Neural crest cell (in vitro differentiated cells): ENCODE data around the gene FAM162A. TPM values are rescaled to one million over a fixed set of nuclear protein-coding genes. Genes with fewer than 3 reads are reported as not detected.
A peak's percentile ranks its signal among the peaks of the same experiment; 100 is the strongest.
"Not testable (repeated sequence)": the region's sequence is repeated elsewhere in the genome, so short reads cannot be mapped to it uniquely, and the experiment has no call there.

ENCODE experiments used
- DNase-seq: peaks from one replicate; pipeline ENCODE4 v3.0.0; 2021; ENCODE audit warnings: low read depth, mixed read lengths, low spot score
- H3K27ac Mint-ChIP-seq: one replicate; pipeline ENCODE4 v1.8.0; 2021; ENCODE audit warnings: mild to moderate bottlenecking, mixed read lengths; ENCODE audit not compliant: unreplicated experiment
- H3K27me3 Mint-ChIP-seq: 2 replicates; pipeline ENCODE4 v1.8.0; 2021; ENCODE audit warnings: low read depth, mild to moderate bottlenecking, mixed read lengths
- H3K36me3 Mint-ChIP-seq: 2 replicates; pipeline ENCODE4 v1.8.0; 2021; ENCODE audit warnings: low read depth, mild to moderate bottlenecking, mixed read lengths
- H3K4me1 Mint-ChIP-seq: 2 replicates; pipeline ENCODE4 v1.8.0; 2021; ENCODE audit warnings: mixed read lengths
- H3K4me3 Mint-ChIP-seq: one replicate; pipeline ENCODE4 v1.8.0; 2021; ENCODE audit warnings: mild to moderate bottlenecking, mixed read lengths
- H3K9me3 Mint-ChIP-seq: 2 replicates; pipeline ENCODE4 v1.8.0; 2021; ENCODE audit warnings: mixed read lengths
- CTCF ChIP-seq: fragments of 200-600 bp; sonication (generic); conservative IDR thresholded peaks from 2 replicates; pipeline ENCODE4 v1.5.0; 2021; ENCODE audit warnings: antibody characterized with exemption, mild to moderate bottlenecking
- total RNA-seq: library from RNA; stranded (reverse); gene quantifications from 2 replicates; pipeline ENCODE4 v1.2.1, GENCODE V29; 2021

The FAM162A gene
- total RNA-seq, 1 donor from 2014 or later: 22.2 TPM

GRCh38 chr3:122421836-122422235 lies 37.9 kb downstream of the FAM162A start:
- TF ChIP-seq CTCF: no peak
- Mint-ChIP-seq H3K4me3 (no peak overlapping the region), H3K27ac (no peak overlapping the region), H3K4me1 (peaks cover 3% of the 10 kb centered on the region), H3K27me3 (no peaks in the 10 kb centered on the region), H3K36me3 (peaks cover 7% of the 10 kb centered on the region), H3K9me3 (no peaks in the 10 kb centered on the region)
- DNase-seq: no peak

- TF ChIP-seq CTCF: no peak
- H3K27me3 Mint-ChIP-seq: no peaks in the 10 kb centered on the region
- DNase-seq: no peak
- H3K4me1 Mint-ChIP-seq: no peaks in the 10 kb centered on the region
- peaks cover 22% of the 10 kb centered on the region for H3K36me3 Mint-ChIP-seq
- H3K27ac Mint-ChIP-seq: no peak overlapping the region
- H3K4me3 Mint-ChIP-seq: no peak overlapping the region
- H3K9me3 Mint-ChIP-seq: no peaks in the 10 kb centered on the region
These were observed 44.0 kb downstream of the FAM162A start for GRCh38 chr3:122427857-122428471.

DNA sequence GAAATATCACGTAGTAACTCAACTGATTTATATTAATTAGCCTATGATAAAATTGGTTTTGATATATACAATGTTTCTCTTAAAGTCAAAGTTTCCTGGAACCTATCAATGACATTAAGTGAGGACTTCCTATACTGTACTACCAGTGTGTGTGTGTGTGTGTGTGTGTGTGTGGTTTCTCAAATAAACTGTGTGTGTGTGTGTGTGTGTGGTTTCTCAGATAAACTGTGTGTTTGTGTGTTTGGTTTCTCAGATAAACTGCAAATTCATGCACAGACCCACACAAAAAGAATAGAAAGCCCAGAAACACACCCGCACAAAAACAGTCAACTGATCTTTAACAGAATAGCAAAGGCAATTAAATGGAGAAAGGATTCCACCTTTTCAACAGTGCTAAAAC lies 46.4 kb downstream of the FAM162A start:
- no peak for TF ChIP-seq CTCF
- Mint-ChIP-seq H3K4me1 (no peaks in the 10 kb centered on the region), H3K27ac (no peak overlapping the region), H3K9me3 (no peaks in the 10 kb centered on the region), H3K27me3 (no peaks in the 10 kb centered on the region), H3K4me3 (no peak overlapping the region), H3K36me3 (peaks cover 26% of the 10 kb centered on the region)
- DNase-seq: no peak

DNA sequence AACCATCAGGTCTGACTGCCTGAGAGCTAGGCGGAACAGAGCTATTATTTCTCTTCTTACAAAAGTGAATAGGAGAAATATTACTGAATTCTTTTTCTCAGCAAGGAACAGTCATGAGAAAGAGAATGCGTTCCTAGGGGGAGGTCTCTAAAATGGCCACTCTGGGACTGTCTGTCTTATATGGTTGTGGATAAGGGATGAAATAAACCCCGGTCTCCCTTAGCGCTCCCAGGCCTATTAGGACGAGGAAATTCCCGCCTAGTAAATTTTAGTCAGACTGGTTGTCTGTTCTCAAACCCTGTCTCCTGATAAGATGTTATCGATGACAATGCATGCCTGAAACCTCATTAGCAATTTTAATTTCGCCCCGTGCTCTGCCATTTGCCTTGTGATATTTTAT lies 52.0 kb downstream of the FAM162A start:
- H3K4me1 Mint-ChIP-seq: no peaks in the 10 kb centered on the region
- DNase-seq: no peak
- H3K9me3 Mint-ChIP-seq: peaks cover 6% of the 10 kb centered on the region
- peaks cover 37% of the 10 kb centered on the region for H3K36me3 Mint-ChIP-seq
- H3K27ac Mint-ChIP-seq: no peak overlapping the region
- TF ChIP-seq CTCF: no peak
- no peak overlapping the region for H3K4me3 Mint-ChIP-seq
- no peaks in the 10 kb centered on the region for H3K27me3 Mint-ChIP-seq

- H3K9me3 Mint-ChIP-seq: peaks cover 5% of the 10 kb centered on the region
- no peak overlapping the region for H3K27ac Mint-ChIP-seq
- H3K4me3 Mint-ChIP-seq: no peak overlapping the region
- H3K36me3 Mint-ChIP-seq: peaks cover 57% of the 10 kb centered on the region
- no peaks in the 10 kb centered on the region for H3K4me1 Mint-ChIP-seq
- H3K27me3 Mint-ChIP-seq: no peaks in the 10 kb centered on the region
- DNase-seq: no peak
- no peak for TF ChIP-seq CTCF
These were observed 59.1 kb downstream of the FAM162A start for GRCh38 chr3:122443090-122443489.

DNA sequence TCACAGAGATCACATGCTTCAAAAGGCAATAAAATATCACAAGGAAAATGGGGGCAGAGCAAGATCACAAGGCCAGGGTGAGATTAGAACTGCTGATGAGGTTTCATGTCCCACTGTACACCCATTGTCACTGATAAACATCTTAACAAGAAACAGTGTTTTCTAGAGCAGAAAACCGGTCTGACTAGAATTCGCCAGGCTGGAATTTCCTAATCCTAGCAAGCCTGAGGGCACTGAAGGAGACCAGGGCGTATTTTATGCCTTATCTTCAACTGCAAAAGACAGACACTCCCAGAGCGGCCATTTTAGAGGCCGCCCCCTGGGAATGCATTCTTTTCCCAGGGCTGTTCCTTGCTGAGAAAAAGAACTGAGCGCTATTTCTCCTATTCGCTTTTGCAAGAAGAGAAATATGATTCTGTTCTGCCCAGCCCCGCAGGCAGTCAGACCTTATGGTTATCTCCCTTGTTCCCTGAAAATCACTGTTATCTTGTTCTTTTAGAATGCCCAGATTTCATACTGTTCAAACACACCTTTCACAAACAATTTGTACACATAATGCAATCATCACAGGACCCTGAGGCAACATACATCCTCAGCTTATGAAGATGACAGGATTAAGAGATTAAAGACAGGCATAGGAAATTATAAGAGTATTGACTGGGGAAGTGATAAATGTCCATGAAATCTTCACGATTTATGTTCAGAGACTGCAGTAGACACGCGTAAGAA lies 59.9 kb downstream of the FAM162A start:
- H3K9me3 Mint-ChIP-seq, DNase-seq, H3K4me1 Mint-ChIP-seq, H3K27me3 Mint-ChIP-seq, H3K4me3 Mint-ChIP-seq, H3K27ac Mint-ChIP-seq: not testable (repeated sequence)
- H3K36me3 Mint-ChIP-seq: peaks cover 63% of the 10 kb centered on the region

GRCh38 chr3:122444491-122444887 lies 60.5 kb downstream of the FAM162A start:
- not testable (repeated sequence) for DNase-seq, H3K4me1 Mint-ChIP-seq, H3K9me3 Mint-ChIP-seq, H3K4me3 Mint-ChIP-seq, H3K27me3 Mint-ChIP-seq
- Mint-ChIP-seq H3K27ac (peak overlapping the region; percentile 93), H3K36me3 (peaks cover 68% of the 10 kb centered on the region)

DNA sequence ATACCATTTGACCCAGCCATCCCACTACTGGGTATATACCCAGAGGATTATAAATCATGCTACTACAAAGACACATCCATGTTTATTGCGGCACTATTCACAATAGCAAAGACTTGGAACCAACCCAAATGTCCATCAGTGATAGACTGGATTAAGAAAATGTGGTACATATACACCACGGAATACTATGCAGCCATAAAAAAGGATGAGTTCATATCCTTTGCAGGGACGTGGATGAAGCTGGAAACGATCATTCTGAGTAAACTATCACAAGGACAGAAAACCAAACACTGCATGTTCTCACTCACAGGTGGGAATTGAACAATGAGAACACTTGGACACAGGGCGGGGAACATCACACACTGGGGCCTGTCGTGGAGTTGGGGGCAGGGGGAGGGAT lies 64.2 kb downstream of the FAM162A start:
- H3K4me1 Mint-ChIP-seq, DNase-seq, H3K27ac Mint-ChIP-seq, H3K4me3 Mint-ChIP-seq, H3K9me3 Mint-ChIP-seq, H3K27me3 Mint-ChIP-seq: not testable (repeated sequence)
- peaks cover 62% of the 10 kb centered on the region for H3K36me3 Mint-ChIP-seq
